Heart left ventricle (tissue), 16 donors: ENCODE measurements around the gene RAB11FIP4. TPM values are rescaled to one million over a fixed set of nuclear protein-coding genes. Genes with fewer than 3 reads are reported as not detected.

Source experiments
- ATAC-seq, 4 donors: fragments of 200-7000 bp; cut with Tn5 transposase; one replicate each; pipeline ENCODE4 v1.9.1; 2020 to 2022; ENCODE audit warnings: moderate library complexity in 4 of 4, mild to moderate bottlenecking in 3 of 4, moderate number of reproducible peaks in 1 of 4
- DNase-seq, 5 donors: peaks; one replicate each; pipeline ENCODE4 v3.0.0-alpha.2; 2020
- H3K27ac ChIP-seq, 12 donors: fragments of 200-600 bp; sonication (generic) in 4 of 12; one replicate each; pipeline versions ENCODE4 v1.5.0 to v1.8.0; 2016 to 2022; ENCODE audit warnings: mild to moderate bottlenecking in 2 of 12
- H3K27me3 ChIP-seq, 9 donors: fragments of 200-600 bp; sonication (generic) in 2 of 9; one replicate each; pipeline versions ENCODE4 v1.5.1 to v1.8.0; 2016 to 2022; ENCODE audit warnings: mild to moderate bottlenecking in 3 of 9
- H3K36me3 ChIP-seq, 9 donors: fragments of 200-600 bp; sonication (generic) in 2 of 9; one replicate each; pipeline versions ENCODE4 v1.5.0 to v1.8.0; 2018 to 2022; ENCODE audit warnings: mild to moderate bottlenecking in 2 of 9
- H3K4me1 ChIP-seq, 12 donors: fragments of 200-600 bp; sonication (generic) in 4 of 12; one replicate each; pipeline versions ENCODE4 v1.5.0 to v1.8.0; 2016 to 2022; ENCODE audit warnings: mild to moderate bottlenecking in 3 of 12
- H3K4me3 ChIP-seq, 12 donors: fragments of 200-600 bp; sonication (generic) in 4 of 12; one replicate each; pipeline versions ENCODE4 v1.5.0 to v1.8.0; 2017 to 2022; ENCODE audit warnings: mild to moderate bottlenecking in 9 of 12, moderate library complexity in 4 of 12
- H3K9me3 ChIP-seq, 12 donors: fragments of 200-600 bp; sonication (generic) in 4 of 12; one replicate each; pipeline versions ENCODE4 v1.5.0 to v1.8.0; 2016 to 2022; ENCODE audit warnings: mild to moderate bottlenecking in 1 of 12
- POLR2A ChIP-seq, 2 donors: fragments of 450-650 bp; IDR thresholded peaks; one replicate each; pipeline ENCODE4 v1.6.1; 2017; ENCODE audit warnings: antibody characterized with exemption in 2 of 2, mild to moderate bottlenecking in 2 of 2, moderate library complexity in 2 of 2
- WGBS, 4 donors: extraction: QIAGEN DNeasy Blood & Tissue Kit in 2 of 4; methylation state at CpG; one replicate each; pipeline versions ENCODE4 v1.1.5 to v1.1.7; 2013 to 2018; 5-methylcytosine and 5-hydroxymethylcytosine counted together
- intact Hi-C, 10 donors: fragments of 100-400 bp; cut with DNase I; formaldehyde crosslinking; loops; one replicate each; pipeline versions ENCODE4 v1.11.1 to v1.14.2; 2022
- polyA plus RNA-seq, 2 donors: library from polyadenylated mRNA; stranded (reverse); fragments of 200-250 nt; gene quantifications; one replicate each; pipeline ENCODE4 v1.2.3, GENCODE V29; 2013
- total RNA-seq, 9 donors: library from RNA; depleted of rRNA in 2 of 9; stranded (reverse); fragments of >200 nt in 2 of 9; fragmentation: NEBNext Ultra II Directional in 3 of 9; extraction: Animal tissue kit (Norgen Biotek cat#: 25700) in 3 of 9; gene quantifications; one replicate each; pipeline versions ENCODE4 v1.1.0 to v1.2.4, GENCODE V29; 2016 to 2023
- TF ChIP-seq, protein P1 (sequence below), 12 donors: fragments of 200-600 bp; sonication (generic) in 4 of 12; IDR thresholded peaks; one replicate each; pipeline versions ENCODE4 v1.5.0 to v1.8.0; 2018 to 2022; ENCODE audit warnings: antibody characterized with exemption in 12 of 12, mild to moderate bottlenecking in 5 of 12
- donor health status: ischemic (EF 13 %, LVEDD 7.1; RV severe dilation, severe dysfunction).
- donor health status: healthy with polysubstance abuse.
- donor health status: DM: no; HTN: yes; CAD: no.
- donor health status: DM: no; HTN: no; CAD: no.
- donor health status: ischemic (EF 25% LVEDD 6.9; RV normal size, moderate dysfunction).
- donor health status: ischemic (EF 25% LVEDD 5.7; RV mildly dilated, moderate dysfunction).
- donor health status: healthy.
- donor health status: DM: yes; HTN: yes; CAD: no.
- donor health status: ischemic (EF 35%, LVEDD 5.7; RV mildly dilated, moderate dysfunction).
- donor health status: nonischemic (EF 11% LVEDD 7.7; RV severe dilation, severe dysfunction).
- donor health status: DM: yes; HTN: yes; CAD: no.
- donor health status: PGD.
- donor health status: ischemic (EF 29% LVEDD 5.4; RV normal size, mild dysfunction).
- donor health status: nonischemic (EF 23%, LVEDD 6.1; RV moderate dilation, normal function).

The RAB11FIP4 gene
- total and polyA plus RNA-seq, 11 donors, result 1.5 to 13.7 (median 8.3) TPM

DNA sequence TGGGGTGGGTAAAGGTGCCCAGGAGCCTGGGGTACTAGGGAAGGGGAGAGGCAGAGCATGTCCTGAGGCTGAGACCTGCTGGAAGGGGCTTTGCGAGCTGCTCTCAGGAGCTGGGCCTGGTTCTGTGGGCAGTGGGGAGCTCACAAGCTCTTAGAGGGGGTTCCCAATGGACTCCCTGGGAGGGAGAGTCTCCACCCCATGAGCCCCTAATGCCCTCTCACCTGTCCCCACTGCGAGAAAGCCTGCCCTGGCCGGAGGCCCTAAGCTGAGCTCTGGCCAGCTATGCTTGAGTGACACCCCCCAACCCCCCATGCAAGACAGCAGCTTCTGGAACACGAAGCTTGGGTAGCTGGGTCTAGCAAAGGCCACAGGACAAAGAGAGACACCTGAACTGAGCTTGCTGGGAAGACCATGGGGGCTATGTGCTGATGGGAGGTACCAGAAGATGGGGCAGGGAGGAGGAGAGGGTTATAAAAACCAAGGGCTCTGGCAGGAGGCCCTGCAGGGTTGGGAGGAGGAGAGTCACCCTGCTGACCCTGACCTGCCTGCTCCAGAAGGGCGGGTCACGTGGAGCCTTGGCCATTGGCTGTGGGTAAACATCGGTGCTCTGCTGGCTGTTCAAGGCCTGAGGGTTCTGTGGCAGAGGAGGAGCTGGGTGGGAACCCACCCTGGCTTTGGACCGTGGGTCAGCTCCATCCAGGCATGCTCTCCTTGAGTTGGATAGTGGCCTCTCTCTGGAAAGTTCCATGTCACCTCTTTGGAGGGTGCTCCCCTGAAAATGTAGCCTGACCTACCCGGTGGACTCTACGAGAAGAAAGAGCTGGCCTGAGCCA, 106.7 kb downstream of the RAB11FIP4 start:
- Histone ChIP-seq H3K27me3 (no peaks in the 10 kb centered on the region), H3K9me3 (no peaks in the 10 kb centered on the region), H3K4me1 (peaks cover 0 to 45% (median 5%) of the 10 kb centered on the region in 12 donors), H3K27ac (no peak overlapping the region), H3K36me3 (no peaks in the 10 kb centered on the region), H3K4me3 (no peak overlapping the region)
- no peak for TF ChIP-seq POLR2A (IDR thresholded peaks at IDR 0.05)
- TF ChIP-seq, protein P1, sequence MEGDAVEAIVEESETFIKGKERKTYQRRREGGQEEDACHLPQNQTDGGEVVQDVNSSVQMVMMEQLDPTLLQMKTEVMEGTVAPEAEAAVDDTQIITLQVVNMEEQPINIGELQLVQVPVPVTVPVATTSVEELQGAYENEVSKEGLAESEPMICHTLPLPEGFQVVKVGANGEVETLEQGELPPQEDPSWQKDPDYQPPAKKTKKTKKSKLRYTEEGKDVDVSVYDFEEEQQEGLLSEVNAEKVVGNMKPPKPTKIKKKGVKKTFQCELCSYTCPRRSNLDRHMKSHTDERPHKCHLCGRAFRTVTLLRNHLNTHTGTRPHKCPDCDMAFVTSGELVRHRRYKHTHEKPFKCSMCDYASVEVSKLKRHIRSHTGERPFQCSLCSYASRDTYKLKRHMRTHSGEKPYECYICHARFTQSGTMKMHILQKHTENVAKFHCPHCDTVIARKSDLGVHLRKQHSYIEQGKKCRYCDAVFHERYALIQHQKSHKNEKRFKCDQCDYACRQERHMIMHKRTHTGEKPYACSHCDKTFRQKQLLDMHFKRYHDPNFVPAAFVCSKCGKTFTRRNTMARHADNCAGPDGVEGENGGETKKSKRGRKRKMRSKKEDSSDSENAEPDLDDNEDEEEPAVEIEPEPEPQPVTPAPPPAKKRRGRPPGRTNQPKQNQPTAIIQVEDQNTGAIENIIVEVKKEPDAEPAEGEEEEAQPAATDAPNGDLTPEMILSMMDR (IDR thresholded peaks at IDR 0.05), result no peak
- 79 to 83% (median 80%) methylated on average over 10 of the region's 10 CpGs for WGBS, 4 donors
- DNase-seq, result peak in 1 of 5 donors; percentile 49
- ATAC-seq, result no peak
- intact Hi-C loops, result no loop called here

DNA sequence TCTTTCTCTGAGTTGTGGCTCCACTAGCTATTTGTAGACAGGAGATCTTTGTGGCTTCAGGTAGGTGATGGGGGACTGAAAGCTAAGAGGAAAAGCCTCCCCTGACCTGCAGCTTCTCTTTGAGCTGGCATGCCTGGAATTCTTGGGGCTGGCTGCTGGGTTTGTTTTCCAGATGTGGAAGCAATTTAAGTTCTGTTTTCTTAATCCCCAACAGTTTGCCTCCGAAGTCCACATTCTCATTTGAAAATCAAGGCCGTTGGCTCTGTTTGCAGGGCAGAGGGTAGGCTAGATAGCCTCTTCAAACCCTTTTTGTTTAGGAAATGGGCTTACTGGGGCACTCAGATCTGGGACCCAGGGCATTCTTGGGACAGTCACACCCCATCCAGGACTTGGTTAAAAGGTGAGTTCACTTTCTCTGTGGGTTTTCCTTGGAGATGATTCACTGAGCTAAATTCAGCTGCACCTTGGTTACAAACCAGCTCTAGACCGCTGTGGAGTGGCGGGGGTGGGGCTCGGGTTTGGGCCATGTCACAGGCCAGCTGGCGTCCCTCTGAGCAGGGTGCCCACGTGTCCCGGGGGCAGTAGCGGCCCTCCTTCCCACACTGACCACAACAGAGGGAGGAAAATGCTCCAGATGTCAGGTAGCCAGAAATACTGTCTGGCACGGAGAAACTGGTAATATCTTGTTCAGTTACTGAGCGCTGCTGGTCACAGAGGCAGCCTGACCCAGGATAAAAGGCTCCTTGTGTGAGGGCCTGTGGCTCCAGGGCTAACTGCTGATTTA, 108.5 kb downstream of the RAB11FIP4 start:
- Histone ChIP-seq H3K27ac (peak overlapping the region in 11 of 12 donors; percentile 29 to 83 (median 51)), H3K27me3 (no peaks in the 10 kb centered on the region)
- intact Hi-C loops, result no loop called here

DNA sequence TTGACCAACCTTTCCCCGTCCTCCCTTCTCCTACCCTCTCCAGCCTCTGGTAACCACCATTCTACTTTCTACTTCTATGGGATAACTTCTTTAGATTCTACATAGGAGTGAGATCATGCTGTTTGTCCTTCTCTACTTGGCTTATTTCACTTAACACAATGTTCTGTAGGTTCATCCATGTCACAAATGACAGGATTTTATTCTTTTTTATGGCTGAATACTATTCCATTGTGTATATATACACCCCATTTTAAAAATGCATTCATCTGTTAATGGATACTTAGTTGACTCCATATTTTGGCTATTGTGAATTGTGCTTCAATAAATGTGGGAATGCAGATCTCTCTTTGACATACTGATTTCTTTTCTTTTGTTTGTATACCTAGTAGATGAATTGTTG, 115.0 kb downstream of the RAB11FIP4 start:
- WGBS, 4 donors, result 50 to 65% (median 59%) methylated on average over 1 of the region's 1 CpG
- Histone ChIP-seq H3K36me3 (no peaks in the 10 kb centered on the region), H3K4me3 (no peak overlapping the region), H3K27ac (peak overlapping the region in 4 of 12 donors; percentile 26 to 60 (median 43)), H3K4me1 (peaks cover 0 to 47% (median 16%) of the 10 kb centered on the region in 12 donors), H3K27me3 (no peaks in the 10 kb centered on the region), H3K9me3 (no peaks in the 10 kb centered on the region)
- ATAC-seq (no peak), DNase-seq (no peak)
- no peak for TF ChIP-seq POLR2A (IDR thresholded peaks at IDR 0.05)
- TF ChIP-seq, protein P1 (IDR thresholded peaks at IDR 0.05), result no peak
- intact Hi-C loops, result no loop called here

More for the DNA sequence above, 108.5 kb downstream of the RAB11FIP4 start:
- Histone ChIP-seq H3K36me3 (no peaks in the 10 kb centered on the region), H3K4me1 (peaks cover 0 to 28% (median 5%) of the 10 kb centered on the region in 12 donors), H3K9me3 (no peaks in the 10 kb centered on the region), H3K4me3 (no peak overlapping the region)
- 15 to 42% (median 25%) methylated on average over 4 to 11 of the region's 11 CpGs for WGBS, 4 donors
- DNase-seq (peak; percentile 64 to 82 (median 74)), ATAC-seq (peak; percentile 91 to 96 (median 94))
- TF ChIP-seq, protein P1 (IDR thresholded peaks at IDR 0.05), result no peak
- TF ChIP-seq POLR2A (IDR thresholded peaks at IDR 0.05), result no peak
